AML-193 (cell line): Measurements from ENCODE around the gene SPANXN4.

Source experiments
- DNase-seq, 2 experiments: peaks; one replicate each; lab custom pipeline; 2025; lab: John Stamatoyannopoulos, UW

SPANXN4 gene, protein sequence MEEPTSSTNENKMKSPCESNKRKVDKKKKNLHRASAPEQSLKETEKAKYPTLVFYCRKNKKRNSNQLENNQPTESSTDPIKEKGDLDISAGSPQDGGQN

DNA sequence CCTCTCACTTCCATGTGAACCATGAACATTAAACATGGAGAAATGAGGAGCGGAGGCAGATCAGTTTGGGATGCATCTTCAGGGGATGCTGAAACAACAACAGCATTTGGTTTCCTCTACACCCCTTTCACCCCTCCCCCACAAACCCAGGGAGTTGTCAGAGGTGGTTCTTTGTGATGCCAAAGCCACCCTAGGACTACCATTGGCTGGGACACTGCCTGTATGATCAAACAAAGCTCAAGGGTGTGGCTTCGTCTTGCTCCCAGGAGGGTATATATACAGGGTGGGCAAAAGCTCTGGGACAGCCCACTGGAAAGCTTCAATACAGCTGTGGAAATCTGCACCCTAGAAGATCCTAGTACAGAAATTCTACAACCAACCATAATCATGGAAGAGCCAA, at the start of gene SPANXN4:
Gene SPANXN4, plus strand, starts transcription at position 301 of the 400 bp plus-strand sequence. Its CDS starts 87 bp downstream, at position 388.
- no peak for DNase-seq

DNA sequence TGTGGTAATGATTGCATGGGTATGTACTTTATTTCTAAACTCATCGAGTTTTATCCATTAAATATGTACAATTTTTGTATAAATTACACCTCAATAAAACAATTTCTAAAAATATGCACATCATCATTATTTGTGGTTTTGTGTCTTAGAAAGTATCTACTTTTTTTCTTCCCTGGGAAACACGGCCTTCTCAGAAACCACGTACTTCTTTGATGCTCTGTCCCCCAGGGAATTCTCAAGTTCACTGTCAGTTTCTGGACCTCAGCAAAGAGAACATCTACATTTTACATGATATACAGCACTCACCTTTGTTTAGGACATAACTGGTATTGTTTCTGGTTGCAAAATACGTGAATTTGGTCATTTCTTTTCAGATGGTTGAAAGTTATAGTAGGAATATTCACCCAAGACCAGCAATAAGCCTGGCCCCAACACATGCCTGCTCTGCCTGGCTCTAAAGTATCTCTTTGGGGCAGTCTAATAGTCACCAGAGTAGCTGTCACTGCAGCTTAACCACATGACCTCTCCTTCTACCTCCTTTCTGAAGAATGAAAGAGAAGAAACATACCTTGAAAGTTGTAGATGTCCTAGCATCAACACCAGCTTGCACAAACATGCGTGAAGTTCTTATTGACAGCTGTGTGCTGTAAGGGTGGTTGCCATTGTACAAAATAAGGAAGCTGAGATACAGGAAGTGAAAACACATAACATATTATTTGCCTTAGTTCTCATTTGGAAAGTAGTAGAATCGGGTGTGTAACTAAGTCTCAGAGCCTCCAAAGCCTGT, 48.4 kb upstream of the SPANXN4 start:
- DNase-seq, result no peak

DNA sequence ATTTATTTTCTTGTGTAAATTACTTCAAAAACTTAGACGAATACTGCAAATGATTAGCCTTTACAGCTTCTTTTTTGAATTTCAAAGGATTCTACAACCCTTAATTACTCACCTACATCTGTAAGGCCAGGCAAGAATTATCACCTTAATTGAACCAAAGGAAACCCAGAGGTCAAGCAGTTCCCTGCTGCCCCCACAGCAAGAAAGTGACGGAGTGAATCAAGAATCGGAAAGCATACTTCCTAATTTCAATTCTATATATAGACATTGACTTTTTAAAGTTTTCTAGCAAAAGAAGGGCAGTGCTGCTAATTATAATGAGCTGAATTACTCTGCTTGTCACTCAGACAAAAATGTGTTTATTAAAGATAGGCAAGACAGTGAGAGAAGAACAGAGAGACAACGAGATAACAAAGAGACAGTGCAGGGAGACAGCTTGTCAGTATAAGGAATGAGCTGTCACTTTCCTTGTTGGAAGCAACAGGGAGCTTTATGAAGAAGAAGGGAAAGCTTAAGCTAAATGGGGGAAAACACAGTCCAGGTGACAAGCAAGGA, 47.5 kb upstream of the SPANXN4 start:
- DNase-seq, result no peak

- DNase-seq, result no peak
These were observed 43.0 kb upstream of the SPANXN4 start for GRCh38 chrX:142982679-142983078.

- DNase-seq, result no peak
These were observed 30.7 kb upstream of the SPANXN4 start for GRCh38 chrX:142994988-142995387.

GRCh38 chrX:142998447-142999198, 27.1 kb upstream of the SPANXN4 start:
- DNase-seq, result no peak

DNA sequence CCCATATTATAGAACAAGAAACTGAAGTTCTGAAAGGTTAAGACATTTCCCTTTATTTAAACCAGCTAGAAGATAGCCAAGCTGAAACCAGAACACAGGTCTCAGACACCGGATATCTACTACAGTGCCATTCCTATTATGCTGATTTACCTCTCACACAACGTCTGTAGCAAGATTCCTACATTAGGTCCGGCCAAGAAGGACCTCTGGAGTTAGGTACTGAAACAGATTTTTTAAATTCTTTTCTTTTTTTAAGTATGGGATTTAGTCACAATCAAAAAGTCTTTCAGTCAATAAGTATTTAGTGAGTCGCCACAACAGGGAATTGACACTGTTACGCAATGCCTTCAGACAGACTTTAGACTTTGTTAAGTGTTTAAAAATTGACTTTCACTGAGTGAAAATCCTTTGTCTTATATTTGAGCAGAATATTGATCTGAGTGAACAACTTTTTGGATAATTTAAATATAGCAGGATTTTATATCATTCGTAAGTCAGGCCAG, 26.5 kb upstream of the SPANXN4 start:
- no peak for DNase-seq

DNA sequence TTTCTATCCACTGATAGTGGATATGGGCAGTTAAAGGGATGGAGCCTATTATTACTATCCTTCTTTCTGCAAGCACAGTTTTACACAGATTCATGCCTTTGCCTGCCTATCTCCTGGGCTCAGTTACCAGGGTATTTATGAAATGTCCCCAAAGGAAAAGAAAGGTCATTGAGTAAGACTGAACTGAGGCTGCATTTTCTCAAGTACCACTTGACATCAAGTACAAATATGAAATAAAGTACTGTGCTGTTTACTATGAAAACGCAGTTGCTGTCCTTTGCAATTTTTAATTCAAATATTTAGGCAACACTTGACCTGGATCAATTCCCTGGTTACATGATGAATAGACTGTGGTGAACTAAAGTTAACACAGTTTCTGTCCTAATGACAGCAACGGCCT, 23.5 kb upstream of the SPANXN4 start:
- no peak for DNase-seq

- DNase-seq, result no peak
These were observed 8.5 kb upstream of the SPANXN4 start for GRCh38 chrX:143017272-143017671.

GRCh38 chrX:143027275-143027674, 1.5 kb downstream of the SPANXN4 start:
- DNase-seq, result no peak

DNA sequence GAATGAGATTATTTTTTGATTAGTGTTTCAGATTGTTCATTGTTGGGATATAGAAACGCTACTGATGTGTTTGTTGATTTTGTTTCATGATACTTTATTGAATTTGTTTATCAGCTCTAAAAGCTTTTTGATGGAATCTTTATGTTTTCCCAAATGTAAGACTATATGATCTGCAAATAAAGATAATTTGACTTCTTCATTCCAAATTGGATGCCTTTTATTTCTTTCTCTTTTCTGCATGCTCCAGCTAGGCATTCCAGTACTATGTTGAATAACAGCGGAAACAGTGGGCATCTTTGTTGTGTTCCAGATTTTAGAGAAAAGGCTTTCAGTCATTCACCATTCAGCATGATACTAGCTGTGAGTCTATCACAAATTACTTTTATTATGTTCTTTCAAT, 21.8 kb downstream of the SPANXN4 start:
- no peak for DNase-seq

- no peak for DNase-seq
These were observed 32.4 kb downstream of the SPANXN4 start for GRCh38 chrX:143058120-143058519.

GRCh38 chrX:143081231-143081630, 55.5 kb downstream of the SPANXN4 start:
- DNase-seq, result no peak

- DNase-seq, result no peak
These were observed 56.8 kb downstream of the SPANXN4 start for GRCh38 chrX:143082537-143082936.
